ENCODE data around the gene H1-8.

GRCh38 chr3:129584631-129585030 is 41.7 kb downstream of the H1-8 start:
- TF ChIP-seq POLR2AphosphoS5 (IDR thresholded peaks at IDR 0.05) (no peak), CTCF (IDR thresholded peaks at IDR 0.05) (no peak), POLR2A (IDR thresholded peaks at IDR 0.05) (no peak), EP300 (IDR thresholded peaks at IDR 0.05) (no peak)
